ENCODE results near the gene LEKR1.
"Not testable (repeated sequence)": the region's sequence is repeated elsewhere in the genome, so short reads cannot be mapped to it uniquely, and the experiment has no call there.

Gene LEKR1

DNA sequence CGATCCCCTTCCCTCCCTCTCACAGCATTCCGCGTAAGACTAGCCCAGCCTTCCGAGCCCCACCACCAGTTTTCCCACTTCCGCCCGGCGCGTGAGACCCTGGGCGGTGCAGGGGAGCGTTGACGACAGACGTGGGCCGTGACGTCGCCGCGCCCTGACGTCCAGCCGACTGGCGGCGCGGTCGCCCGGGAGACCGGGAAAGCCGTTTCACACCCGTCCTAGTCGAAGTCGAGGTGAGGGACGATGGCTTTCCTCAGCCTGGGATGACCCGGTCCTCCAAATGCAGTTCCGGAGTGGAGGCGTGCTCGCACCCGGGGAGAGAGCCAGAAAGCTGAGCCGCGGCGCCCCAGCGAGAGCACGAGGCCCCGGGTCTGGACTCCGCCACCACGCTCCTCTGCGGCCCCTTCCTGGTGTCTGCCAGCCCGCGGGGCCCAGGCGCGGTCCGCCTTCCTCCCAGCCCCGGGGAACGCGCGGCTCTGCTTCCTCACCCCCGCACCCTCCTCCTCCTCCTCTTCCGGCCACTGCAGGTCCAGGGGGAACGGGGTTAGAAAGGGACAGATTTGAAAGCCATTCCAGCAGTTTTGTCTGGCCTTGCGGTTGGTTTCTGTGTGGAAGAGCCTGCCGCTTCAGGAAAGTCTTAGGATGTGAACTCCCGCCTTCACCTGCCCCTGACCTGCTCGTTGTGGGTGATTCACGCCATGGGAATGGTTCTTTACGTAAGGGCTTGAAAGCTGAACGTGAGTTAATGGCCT lies at the start of gene LEKR1:
Gene LEKR1 (plus strand): TSS at position 210 of the 752 bp plus-strand sequence. CDS start 2,977 bp downstream, outside the sequence.
- DNase-seq (ENCODE audit: low read depth, low spot score) = no peak

DNA sequence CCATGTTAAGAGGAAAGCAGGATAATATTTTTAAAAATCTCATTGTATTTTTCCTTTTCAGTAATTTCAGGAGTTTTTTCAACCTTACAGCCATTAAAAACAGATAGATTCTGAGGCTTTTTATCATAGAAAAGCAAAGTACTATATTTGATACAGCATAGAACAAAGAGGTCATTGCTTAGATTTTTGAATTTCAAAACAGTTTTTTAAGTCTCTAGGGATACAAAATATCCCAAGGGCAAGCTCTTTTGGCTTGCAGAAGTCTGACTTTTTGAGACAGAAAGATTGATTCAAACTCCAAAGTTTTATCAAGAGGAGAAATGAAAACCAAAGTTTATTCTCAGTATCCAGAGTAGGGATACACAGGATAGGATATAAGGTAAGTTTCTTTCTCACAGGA lies 49.3 kb upstream of the LEKR1 start:
- DNase-seq (ENCODE audit: low read depth, low spot score) = no peak

DNA sequence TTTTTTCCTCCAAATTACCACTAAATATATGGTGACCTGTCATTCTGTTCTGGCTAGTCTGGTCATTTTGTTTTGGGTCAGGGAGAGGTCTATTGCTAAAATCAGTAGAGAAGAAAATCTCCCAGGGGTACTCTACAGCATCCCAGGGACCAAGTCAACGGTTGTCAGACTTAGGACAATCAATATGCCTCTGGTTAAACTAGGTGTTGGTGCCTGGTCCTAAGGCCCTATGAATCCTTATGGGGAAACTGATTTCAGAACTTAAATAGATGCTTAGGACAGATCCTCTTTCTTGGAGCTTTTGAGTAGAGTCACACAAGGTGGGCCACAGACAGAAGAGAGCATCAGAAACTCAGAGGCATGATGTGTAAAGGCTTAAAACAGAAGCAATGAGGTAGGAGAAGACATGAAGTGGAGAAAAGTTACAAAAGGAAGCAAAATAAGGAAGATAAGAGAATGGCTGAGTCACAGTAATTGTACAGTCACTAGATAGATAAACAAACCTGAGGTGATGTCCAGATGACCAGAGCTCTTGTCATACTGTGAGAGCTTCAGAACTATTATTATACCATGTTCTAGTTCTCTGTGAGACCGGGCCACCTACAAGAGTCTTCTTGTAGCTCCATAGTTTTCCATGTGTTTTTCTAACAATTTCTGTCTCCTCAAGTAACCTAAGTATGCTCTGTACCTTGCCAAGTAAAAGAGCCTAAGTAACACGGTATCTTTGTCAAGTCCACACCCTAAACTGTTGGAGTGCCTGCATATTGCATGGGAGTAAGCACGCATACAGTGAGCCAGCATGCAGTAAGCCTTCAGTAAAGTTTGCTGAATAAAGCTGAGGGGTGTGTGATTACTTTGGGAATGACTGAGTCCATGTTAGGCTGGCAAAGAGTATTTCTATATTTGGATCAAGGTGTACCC lies 44.6 kb upstream of the LEKR1 start:
- DNase-seq (ENCODE audit: low read depth, low spot score) = no peak

DNA sequence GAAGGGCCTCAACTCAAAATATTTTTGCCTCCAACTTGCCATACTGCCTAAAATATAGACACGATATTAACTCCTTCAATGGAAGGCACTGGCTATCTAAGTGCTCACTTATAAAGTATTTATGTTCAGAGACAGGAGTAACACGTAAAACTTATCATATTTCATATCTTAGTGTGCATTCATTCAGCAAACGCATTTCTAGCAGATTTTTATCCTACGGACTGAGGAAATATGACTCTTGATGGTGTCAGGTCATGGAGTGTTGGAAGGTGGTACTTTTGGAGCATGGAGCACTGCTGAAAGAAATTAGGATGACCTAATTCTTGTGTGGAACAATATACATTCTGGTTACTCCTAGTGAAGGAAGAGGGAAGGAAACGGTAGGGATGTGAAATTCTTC lies 43.8 kb upstream of the LEKR1 start:
- DNase-seq (ENCODE audit: low read depth, low spot score) = no peak

DNA sequence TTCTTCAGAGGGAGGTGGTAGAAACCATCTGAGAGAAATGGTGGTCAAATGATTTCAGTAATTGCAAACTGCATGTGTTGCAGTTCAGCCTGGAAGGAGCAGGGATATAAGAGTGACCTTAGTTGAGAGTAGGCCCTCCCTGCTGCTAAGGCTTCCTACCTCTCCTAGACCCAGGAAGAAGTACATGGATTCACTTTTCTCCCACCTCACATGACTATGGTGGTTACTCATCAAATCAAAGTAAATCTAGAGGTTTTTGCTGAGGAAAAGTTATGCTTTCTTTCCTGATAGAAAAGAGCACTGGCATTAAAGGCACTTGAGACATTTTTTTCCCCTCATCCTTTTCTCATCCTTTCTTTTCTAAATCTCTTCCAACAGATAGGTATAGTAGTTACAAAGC lies 43.2 kb upstream of the LEKR1 start:
- DNase-seq (ENCODE audit: low read depth, low spot score) = no peak

DNA sequence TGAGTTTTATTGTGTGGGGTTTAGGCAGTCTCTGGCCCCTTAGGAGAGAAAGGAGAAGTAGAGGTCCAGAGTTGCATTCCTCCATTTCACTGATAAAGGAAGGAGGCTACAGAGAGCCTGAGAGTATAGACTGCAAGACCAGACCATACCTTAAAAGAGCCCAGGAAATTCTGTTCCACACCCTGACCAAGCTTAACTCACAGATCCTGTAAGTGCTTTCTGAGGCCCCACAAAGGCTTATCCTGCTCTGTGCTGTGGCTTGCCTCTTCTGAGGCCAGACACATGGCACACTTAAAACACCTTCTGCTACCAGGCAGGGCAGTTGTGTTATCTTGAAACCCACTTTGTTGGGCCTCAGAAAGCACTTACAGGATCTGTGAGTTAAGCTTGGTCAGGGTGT lies 39.2 kb upstream of the LEKR1 start:
- no peak for DNase-seq (ENCODE audit: low read depth, low spot score)

DNA sequence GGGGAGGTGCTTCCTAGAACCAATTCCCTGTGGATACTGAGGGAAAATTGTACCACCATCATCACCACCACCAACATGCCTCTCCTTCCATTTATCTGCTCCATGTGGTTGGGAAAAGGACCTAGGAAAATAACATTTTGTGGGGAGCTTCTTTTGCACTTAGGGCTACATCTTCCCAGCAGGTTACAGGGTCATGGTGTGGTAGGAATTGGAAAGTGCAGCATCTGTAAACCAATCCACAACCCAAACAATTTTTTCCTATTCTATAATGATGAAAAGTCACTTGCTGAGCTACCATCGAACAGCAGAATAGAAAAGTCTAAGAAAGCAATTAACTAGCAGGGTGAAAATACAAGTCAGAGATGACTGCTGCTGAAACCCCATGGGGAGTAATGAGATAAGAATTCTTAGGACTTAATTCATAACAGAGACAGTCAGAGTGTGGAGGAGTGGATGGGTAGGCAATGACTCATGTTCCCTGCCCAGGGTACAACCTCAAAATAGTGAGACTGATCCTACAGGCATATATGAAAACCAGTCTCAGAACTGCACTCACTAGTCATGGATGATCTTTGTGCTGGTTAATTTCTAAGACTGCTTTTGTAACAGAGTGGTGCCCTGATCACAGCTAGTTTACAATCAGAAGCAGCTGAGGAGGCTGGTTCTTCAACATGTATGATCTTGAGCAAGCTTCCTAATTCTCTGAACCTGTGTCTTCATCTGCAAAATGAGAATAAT lies 38.1 kb upstream of the LEKR1 start:
- no peak for DNase-seq (ENCODE audit: low read depth, low spot score)

DNA sequence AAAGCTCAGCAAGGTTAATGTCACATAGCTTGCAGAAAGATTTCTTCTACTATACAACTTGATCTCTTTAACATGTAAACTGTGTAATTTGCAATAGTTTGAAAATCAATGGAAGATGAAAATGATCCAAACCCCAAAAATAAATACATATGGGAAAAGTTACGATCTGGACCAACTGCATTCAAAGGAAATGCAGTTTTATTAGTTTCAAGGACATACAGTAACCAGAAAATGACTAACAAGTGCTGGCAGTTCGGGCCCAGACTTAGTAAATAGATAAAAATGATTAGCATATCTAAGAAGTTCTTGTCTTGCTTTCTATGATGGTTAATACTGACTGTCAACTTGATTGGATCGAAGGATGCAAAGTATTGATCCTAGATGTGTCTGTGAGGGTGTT lies 37.3 kb upstream of the LEKR1 start:
- no peak for DNase-seq (ENCODE audit: low read depth, low spot score)

DNA sequence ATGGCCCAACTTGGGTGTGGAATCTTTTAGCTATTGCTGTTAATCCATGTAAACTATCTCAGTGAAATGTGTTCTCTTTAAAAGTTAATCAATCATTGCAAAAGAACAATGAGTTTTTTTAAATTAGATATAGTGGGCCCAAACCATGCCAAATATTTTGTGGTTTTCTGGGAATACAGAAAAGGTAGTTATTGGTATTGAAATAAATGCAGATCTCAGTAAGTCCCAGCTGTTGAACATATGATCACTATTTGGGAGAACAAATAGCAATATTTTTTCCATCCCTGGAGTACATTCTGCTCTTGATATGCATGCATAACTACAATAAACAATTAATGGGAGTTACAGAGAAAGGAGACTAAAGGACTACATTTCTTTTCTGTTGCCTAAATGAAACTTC lies 36.0 kb upstream of the LEKR1 start:
- DNase-seq (ENCODE audit: low read depth, low spot score) = no peak

DNA sequence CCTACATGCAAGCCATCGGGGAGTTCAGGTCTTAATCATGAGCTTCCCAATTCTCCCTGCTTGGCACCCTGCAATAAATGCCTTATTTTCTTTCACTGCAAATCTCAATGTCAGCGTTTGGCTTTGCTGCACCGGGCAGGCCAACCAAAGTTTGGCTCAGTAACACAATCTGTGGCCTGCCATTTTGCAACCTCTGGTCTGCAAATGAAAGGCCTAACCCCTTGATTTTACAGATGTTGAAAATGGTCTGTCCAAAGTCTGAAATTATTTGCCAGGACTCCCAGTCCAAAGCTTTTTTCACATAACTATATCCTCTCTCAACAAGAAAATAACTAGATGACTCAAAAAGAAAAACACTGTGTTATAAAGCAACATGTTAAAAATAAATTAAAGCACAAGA lies 34.0 kb upstream of the LEKR1 start:
- no peak for DNase-seq (ENCODE audit: low read depth, low spot score)

DNA sequence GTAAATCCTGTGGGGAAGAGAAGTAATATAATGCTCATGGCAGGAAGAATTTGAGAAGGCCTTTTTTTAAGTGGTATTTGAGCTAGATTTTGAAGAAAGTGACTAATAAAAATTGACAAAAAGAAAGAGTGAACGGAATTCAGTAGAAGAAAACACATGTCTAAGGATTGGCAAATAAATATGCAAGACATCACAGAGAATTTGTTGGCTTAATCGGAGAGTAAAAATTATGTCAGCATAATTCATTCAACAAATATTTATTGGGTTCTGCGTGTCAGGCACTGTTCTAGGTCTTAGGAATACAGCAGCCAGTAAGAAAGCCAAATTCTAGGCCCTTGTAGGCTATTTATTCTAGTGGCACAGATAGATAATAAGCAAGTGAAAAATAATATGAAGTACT lies 33.6 kb upstream of the LEKR1 start:
- no peak for DNase-seq (ENCODE audit: low read depth, low spot score)

DNA sequence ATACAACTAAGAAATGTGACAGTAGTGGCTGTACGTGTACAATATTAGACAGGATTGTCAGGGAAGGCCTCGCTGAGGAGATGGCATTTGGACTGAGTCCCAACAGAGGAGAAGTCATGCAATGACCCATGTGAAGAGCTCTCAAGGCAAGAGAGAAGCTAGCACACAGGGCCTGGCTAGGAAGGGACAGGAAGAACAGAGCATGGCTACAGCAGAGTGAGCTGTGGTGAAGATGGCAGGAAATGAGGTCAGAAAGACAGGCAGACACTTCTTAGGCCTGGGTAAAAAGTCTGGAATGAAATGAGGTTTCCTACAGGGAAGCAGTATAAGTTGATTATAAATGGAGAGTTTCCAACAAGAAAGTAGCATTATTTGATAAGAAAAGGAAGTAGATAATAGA lies 33.2 kb upstream of the LEKR1 start:
- DNase-seq (ENCODE audit: low read depth, low spot score) = no peak

DNA sequence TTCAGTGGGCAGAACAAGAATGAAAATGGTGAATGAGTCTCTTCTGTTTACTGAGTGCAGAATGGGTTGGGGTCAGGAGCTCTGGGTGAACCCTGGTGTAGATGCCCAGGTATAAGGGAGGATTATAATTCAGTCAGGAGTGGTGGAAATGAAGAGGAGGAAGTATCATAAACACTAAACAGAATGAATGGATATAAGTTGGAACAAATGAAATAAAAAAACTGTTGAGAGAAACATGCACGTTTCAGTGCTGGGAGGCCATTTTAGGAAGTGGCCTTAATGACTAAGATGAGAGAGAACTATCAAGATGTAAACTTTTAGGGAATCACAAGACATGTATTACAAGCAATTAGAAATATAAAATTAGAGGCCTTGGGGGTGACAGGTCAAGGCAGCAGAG lies 32.8 kb upstream of the LEKR1 start:
- no peak for DNase-seq (ENCODE audit: low read depth, low spot score)

DNA sequence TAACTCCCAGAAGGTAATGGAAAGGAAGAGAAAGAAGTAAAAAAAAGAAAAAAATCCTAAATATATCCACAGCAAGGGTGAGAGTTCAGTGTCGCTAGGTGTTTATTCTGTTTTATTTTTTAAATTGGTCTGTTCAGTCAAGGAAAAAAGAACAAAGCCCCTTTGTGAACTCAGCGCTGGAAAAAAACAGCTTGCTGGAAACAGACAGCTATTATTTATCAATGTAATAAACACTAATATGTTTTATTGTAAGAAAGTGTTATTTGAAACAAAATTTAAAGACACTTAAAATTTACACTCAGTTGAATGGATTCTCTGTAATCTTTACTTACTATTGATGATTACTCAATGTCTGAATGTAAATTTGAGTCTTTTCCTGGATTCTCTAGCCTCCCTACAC lies 32.3 kb upstream of the LEKR1 start:
- DNase-seq (ENCODE audit: low read depth, low spot score) = no peak

DNA sequence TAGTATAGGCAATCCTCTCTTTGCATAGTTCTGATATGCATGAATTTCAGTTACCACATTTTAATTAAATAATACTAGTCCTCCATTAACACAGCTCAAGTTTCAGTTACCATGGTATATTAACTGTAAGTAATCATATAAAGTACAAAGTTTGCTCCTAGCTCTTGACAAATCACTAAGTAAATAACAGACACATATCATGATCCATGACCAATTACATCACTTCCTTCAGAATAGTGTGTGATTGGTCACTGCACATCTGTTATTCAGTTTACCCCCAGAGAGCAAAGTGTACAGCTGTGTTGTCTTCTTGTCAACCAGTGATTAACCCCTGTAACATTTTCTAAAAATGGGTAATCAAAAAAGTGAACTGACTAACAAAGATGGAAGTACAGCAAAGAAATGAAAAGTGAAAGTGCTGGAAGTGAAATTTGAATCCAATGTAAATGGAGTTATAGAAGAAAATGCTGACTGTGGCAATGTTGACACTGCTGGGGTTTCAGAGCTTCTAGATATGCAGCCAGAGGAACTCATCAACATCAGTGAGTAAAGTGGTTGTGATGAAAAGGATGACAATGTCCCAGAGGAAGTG lies 30.2 kb upstream of the LEKR1 start:
- no peak for DNase-seq (ENCODE audit: low read depth, low spot score)

DNA sequence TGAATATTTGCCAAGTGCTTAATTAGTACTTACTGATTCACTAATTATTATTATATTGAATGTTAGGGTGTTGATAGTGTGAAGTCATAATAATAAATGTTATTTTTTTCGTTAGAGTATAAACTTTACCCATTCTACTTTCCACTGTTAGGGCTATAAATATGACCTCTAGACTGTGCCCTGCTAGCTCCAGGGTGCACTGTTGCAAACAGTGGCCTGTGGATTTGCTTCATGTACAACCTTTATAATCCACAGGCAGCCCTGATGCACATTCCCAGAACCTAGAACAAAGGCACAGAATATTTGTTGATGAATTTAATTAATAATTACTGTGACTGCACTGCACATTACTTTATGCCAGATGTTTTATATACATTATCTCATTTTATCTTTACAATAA lies 28.8 kb upstream of the LEKR1 start:
- no peak for DNase-seq (ENCODE audit: low read depth, low spot score)

DNA sequence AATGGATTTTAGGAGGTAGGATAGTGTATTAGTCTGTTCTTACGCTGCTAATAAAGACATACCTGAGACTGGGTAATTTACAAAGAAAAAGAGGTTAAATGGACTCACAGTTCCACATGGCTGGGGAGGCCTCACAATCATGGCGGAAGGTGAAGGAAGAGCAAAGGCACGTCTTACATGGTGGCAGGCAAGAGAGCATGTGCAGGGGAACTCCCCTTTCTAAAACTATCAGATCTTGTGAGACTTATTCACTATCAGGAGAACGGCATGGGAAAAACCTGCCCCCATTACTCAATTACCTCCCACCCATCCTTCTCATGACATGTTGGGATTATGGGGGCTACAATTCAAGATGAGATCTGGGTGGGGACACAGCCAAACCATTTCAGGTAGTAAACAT lies 25.9 kb upstream of the LEKR1 start:
- not testable (repeated sequence) for DNase-seq (ENCODE audit: low read depth, low spot score)

DNA sequence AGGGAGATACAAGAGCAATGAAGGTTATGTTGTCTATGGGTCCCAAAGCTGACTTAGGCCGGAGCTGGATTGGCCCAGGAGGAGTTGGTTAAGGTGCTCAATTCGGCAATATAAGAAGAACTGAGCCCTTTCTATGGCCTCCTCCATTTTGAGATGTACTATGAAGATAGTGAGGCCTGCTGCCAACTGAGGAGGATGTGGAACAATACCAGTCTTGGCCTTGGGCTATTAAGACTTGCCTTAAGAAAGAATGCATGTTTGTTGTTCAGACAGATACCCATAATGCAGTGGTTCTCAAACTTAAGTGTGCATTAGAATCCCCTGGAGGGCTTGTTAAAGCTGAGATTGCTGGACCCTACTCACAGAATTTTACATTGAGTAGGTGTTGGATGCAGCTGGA lies 24.4 kb upstream of the LEKR1 start:
- DNase-seq (ENCODE audit: low read depth, low spot score) = no peak

DNA sequence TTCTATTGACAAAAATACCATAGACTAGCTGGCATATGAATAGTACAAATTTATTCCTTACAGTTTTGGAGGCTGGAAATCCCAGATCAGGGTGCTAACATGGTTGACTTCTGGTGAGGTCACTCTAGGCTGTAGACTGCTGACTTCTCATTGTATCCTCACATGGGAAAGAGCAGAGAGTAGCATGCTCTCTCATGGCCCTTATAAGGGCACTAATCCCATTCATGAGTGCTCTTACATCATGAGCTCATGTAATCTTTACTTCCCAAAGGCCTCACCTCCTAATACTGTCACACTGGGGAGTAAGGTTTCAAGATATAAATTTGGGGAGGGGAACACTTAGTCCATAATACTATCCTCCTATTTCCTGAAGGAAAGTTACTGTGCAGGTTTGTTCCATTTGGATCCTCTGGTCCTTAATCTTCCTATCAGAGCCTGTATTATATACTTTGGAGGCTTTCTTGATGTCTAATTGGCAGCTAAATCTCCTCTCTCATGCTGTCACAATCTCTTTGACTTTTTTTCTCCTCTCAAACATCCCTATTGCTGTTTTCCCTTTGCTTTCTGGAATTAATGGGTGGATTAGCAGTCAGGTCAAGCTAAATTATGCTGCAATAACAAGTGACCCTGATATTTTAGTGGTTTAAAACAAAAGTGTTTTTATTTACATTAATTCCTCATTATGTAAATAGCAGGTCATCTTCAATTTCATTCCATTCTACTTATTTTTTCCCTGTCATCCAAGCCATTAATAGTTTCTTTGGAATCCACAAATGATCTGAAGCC lies 23.1 kb upstream of the LEKR1 start:
- no peak for DNase-seq (ENCODE audit: low read depth, low spot score)

DNA sequence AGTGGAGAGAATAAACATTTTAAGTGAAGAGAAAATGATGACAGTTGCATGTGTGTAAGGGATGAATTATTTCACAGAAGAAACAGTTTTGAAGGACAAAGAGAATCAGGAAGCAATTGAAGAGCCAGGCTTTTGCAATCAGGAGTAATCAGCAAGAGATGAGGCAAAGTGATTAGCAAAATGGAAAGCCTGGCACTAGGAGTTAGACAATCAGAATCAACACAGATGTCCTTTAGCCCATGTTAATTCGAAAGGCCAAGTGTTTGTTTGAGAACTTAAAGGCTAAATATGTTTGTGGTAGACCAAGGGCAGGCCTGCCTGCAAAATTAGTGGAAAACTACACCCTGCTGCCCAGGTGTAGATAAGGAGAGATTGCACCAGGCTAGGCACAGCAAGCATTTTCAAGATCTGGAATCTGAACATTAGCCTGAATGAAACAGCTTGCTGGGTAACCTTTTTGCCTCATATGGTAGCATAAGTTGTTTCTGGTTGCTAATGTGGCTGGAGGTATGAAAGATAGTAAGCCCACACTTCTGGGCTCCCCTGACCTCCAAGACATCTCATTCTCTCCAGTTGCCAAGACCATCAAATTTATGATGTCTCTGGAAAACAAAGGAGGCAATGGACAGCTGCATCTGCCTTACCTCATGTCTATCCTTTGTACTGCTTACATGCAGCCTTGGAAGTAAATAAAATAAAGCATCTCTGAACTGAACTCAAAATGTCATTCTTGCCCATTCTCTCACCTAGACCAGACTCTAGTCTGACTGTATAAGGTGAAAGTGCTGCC lies 22.0 kb upstream of the LEKR1 start:
- DNase-seq (ENCODE audit: low read depth, low spot score) = no peak
